Cerebellar nuclear complex (tissue), 1 donor: ENCODE results near the gene TM4SF1.

Experiments
- DNase-seq, 2 experiments: peaks; one replicate each; lab custom pipeline; 2025; lab: John Stamatoyannopoulos, UW

Gene TM4SF1, protein sequence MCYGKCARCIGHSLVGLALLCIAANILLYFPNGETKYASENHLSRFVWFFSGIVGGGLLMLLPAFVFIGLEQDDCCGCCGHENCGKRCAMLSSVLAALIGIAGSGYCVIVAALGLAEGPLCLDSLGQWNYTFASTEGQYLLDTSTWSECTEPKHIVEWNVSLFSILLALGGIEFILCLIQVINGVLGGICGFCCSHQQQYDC

DNA sequence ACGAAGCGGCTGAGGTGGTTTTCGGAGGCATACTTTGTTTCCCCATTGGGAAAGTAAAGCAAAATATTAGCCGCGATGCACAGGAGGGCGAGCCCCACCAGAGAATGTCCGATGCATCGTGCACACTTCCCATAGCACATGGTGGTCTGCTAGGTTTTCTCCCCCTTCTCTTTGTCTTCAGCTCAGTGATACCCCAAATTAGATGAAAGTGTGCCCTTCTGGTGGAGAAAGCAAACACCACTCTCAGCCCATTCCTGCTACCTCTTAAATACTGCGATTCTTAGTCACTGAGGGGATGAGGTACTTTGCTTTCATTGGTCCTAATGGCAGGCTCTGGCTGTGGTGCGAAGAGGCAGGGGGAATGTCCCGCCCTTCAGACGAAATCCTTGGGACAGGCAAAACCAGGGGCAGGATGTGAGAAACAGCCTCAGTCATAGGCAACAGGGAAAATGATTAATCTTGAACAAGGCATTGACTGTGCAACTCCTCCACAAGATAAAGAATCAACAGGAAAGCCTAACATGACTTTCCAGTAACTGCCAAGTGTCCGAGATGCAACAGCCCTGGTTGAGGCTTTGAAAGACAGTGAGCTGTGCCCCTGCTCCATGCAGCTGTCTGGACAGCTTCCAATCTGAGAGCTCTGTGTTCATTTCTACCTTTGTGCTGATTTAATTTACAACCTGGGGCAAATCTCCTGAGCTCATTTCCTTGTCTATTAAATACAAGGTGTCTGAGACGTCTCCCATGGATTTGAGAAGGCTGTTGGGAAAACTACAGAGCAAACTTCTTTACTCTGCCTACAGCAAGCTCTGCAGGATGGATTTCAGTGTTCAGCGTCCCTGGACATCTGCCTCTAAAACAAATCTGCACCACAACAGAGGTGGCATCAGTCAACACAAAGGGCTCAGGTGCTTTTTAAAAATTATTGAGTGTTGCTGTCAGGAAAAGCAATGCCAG, at the start of gene TM4SF1:
Gene TM4SF1 (minus strand): TSS at position 242 of the 957 bp plus-strand sequence. CDS start 102 bp downstream, at position 140.
- DNase-seq = no peak

DNA sequence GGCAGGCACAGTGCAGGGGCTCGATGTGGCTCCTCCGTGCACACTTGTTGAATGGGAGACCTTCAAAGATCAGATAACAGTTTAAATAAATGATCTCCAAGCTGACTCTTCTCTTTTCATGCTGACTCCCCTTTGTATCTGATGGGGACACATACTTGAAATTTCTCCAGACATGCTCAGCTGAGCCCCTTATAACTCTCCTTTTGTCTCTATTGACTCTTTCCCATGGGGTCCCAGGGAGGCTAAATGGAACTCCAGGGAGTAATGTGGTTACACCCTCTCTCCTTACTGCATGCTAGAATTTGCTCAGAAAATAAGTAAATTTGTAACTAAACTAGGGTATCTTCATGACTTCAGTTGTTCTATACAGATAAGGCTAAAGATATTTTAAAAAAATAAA, 48.9 kb upstream of the TM4SF1 start:
- no peak for DNase-seq

DNA sequence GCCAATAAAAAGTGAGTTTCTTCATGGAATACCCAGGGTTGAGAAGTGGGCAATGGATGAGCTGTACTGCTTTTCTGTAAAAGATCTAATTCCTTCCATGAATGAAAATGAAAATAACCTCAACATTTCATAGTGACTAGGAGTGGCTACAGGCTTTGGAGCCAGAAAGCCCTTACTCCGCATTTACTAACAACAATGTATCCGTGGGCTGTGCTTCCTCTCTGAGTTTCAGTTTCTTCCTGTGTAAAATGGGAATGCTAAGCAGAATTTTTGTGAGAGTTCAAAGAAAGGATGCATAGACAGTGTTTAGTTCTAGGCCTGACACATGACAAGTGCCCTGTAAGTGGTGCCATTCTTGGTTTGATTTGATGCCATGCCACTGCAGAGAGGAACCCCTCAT, 47.5 kb upstream of the TM4SF1 start:
- DNase-seq = no peak

DNA sequence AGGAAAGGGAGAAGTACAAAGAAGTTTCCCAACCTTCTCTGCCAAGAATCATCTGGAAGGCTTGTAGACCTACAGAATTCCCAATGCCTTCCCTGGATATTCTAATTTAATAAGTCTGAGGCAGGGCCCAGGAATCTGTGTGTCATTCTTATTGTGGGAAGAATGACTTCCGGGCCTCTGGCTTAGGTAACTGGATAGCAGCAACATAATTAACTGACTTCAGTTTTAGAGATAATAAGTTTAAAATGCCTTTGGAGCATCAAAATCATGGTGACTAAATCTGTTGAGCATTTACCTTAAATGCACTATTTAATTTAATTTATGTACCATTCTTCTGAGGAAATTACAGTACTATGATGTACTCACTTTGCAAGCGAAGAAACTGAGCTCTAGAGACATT, 44.3 kb upstream of the TM4SF1 start:
- DNase-seq = no peak

DNA sequence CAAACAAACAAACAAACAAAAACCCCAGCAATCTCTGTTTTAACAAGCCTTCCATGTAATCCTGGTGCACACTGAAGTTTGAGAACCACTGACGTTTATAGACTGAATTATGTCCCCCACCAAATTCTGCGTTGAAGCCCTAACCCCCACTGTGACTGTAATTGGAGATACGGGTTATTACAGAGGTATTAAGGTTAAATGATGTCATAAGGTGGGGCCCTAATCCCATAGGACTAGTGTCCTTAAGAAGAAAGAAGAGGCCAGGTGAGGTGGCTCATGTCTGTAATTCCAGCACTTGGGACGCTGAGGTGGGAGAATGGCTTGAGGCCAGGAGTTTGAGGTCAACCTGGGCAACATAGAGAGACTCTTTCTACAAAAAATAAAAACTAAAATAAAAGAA, 42.4 kb upstream of the TM4SF1 start:
- no peak for DNase-seq

DNA sequence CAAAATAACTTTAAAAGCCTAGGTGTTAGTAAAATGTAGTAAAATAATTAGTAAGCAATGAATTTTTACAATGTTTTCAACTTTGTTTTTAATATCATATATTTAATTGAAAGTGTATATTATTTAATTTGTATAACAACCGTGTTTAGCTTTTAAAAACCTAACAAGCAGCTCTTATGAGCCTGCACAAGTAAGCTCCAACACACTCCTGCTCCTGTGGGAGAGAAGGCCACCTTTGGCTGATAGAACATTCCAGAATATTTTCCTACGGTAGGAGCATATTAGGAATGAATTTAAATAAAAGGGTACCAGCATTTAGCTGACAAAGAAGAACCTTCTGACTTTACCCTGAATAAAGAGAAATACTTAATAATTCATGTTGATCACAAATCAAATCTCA, 40.3 kb upstream of the TM4SF1 start:
- DNase-seq = no peak

DNA sequence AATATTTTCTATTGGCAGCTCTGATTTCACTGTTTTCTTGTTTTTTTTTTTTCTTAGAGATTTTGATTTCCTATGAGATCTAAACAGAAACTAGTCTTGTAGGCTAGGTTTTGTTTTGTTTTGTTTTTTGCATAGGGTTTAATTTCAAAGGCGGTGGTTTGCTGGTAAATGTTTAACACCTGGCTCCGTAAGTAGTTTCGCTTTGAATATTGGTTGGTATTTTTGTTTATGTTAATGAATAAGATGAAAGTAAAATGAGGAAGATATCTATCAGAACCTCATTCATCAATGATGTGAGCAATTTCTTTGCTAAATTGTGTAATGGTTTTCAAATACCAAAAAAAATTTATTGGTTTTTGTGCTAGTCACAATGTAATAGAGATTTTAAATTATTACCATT, 39.7 kb upstream of the TM4SF1 start:
- no peak for DNase-seq

DNA sequence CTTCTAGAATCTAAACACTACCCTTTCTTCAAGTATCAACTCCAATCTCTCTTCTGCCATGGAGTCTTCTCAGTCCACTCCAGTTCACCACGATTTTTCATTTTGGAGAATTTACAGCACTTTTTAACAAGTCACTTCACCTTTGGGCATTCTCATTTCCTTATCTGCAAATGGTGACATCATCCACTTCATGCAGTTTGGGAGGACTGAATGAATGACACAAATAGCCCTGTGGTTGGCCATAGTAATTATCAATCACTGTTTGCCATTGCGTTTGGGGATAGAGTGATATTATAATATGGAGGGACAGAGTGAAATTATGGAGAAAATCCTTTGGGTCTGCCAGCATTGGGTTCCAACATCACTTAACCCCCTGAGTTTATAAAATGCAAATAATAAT, 38.0 kb upstream of the TM4SF1 start:
- DNase-seq = no peak

DNA sequence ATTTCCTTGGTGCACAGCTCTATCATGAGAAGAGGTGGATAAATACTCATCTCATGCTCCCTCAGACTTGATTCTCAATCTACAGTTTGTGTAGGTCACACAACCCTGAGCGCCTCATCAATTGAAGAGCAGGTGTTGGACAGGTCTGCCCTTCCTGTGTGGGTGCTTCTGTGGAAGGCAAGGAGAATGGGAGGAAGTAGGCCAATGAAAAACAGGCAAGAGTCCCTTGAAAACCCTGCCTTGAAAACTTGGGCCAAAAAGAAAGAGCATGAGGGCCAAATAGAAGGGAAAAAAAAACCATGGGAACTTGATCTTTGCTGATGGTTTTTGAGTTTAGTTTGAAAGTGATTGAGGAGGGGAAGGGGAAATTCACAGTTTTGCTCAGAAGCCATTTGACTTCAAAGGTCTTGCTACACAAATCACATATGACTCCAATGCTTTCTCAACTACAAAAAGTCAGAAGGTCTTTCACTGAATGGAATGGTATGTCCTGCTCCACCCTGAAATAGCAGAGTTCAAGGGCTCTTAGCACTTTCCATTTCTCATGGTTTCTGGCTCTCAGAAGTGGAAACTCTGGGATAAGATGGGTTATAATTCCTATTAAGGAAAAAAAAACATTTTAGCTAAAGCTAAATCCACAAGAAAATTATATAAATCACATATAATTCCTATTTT, 37.2 kb upstream of the TM4SF1 start:
- DNase-seq = no peak

DNA sequence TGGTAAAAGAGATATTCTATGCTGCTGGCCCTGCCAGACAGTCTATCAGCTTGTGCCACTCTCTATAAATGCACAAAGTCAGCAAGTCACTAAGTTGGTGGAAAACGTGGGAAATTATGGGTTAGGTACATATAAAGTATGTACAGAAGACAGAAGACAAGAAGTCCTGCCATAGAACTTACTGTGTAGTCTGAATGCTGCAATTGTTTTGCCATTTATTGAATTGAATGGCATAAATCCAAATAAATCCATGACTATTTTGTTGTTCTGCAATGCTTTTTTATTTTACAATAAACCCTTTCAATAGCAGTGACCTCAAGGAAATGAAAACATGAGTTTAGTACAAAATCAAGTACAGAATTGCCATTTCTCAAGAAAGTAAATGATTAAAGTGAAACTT, 34.1 kb upstream of the TM4SF1 start:
- DNase-seq = no peak

DNA sequence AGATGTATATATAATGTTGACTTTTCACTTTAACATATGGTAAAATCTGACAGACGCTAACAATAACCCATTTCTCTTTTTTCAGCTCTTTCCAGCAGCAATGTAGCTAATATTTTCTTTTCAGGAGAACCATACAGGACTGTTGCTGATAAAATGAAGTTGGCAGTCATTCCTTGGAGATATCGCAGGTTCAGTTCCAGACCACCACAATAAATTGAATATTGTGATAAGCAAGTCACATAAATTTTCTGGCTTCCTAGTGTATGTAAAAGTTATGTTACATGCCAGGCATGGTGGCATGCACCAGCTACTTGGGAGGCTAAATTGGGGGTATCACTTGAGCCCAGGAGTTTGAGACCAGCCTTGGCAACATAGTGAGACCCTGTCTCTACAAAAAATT, 31.9 kb upstream of the TM4SF1 start:
- DNase-seq = no peak

DNA sequence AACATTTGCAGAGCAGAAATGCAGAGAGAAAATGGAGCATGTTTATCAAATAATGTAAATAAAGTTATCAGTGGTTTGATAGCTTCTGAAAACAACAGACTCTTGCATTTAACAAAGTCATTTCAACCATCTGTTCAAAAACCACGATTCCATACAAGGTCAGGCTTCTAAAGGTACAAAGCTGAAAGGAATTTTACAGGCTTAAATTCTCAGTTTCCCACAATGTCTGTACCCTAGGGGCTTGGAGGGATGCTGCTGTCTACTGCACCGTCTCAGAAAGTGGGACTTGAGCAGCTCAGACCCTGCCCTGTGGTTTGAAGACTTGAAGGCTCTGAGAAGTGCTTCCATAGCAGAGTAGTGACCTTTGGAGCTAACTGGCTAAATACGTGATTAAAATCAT, 30.4 kb upstream of the TM4SF1 start:
- DNase-seq = no peak

DNA sequence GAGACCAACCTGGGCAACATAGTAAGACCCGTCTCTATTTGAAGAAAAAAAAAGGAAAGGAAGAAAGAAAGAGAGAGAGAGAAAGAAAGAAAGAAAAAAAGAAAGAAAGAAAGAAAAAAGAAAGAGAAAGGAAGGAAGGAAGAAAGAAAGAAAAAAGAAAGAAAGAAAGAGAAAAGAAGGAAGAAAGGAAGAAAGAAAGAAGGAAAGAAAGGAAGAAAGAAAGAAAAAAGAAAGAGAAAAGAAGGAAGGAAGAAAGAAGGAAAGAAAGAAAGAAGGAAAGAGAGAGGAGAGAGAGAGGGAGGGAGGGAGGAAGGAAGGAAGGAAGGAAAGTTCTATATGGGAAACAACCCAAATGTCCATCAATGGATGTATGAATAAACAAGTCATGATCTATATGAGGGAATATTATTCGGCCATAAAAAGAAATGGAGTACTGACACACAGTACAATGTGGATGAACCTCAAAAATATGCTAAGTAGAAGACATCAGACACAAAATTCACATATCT, 28.8 kb upstream of the TM4SF1 start:
- DNase-seq = no peak

DNA sequence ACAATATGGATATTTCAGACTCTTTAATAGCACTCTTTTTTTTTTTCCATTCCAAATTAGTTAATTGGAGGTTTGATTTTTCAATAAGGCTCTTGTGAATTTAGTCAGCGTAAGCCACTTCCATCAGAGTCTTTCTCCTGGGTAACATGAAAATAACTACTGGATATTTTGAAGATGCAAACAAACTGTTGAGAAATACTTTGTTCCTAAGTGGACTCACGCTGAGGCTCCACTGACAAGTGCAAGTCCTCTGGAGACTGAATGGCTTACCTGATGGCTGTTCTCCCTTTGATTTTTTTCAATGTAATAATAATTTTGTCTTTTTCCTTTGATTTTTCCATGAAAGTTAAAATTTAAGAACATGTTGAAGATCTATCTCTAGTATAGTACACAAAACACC, 26.0 kb upstream of the TM4SF1 start:
- DNase-seq = no peak

DNA sequence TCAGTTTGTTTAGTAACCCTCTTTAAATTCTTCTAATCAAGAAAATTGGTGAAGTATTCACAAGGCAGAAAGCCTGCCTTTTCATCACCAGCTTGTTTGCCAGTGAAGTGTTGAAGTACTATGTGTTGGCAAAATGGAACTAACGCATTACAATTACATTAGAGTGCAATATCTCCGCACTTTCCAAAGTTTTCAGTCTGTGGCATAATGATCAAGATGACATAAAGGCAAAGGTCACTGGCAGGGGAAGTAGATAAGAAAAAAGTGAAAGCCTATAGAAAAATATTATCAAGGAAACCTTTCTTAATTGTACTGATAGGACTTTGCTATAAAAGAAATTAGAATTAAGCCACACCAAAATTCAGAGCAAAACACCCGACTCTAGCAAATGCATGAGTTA, 25.0 kb upstream of the TM4SF1 start:
- no peak for DNase-seq

DNA sequence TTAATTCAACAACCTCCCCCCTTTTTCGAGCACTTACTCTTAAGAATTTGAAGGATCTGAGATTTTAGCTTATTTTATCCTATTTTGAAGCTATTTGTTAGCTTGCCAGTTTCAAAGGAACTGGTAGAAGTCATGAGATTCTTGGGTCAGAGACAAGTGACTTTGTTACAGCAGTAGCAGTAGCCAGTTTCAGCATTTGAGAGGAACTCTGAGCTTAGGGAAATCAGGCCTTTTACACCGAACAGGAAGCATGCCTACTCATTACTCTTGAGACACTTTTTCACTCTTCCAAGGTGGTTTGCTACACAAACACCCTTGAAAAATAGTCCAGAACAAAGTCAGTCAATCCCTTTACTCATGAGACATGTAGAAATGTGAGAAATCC, 24.5 kb upstream of the TM4SF1 start:
- no peak for DNase-seq

DNA sequence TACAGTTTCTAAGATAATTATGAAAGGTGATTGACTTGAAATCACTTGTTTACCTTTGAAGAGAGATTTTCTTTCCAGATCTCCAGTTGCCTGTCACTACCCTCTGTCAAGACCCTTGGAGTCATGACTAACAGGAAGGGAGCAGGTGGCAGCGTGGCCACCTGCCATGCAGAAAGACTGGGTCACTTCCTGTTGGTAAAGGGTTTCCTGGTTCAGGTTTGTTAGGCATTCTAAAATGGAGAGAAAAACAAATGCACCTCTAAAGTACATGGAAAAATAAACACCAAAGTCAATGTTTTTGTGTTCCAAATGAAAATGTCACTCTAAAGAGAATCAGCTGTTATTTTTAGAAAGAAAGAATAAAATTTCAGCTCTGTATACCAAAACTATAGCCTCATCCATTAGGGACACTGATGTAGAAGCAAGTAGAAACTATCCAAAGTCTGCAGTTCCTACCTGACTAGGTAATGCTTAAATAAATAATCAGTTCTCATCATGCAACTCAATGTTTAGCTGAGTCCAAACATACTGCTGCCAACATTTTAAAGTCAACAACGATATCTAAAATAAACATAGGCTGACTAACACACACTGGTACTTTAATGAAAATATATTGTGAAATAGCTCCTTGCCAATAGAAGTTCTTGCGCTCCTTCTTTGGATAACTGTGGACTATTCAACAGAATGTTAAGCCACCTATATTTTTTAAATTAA, 23.9 kb upstream of the TM4SF1 start:
- DNase-seq = no peak

DNA sequence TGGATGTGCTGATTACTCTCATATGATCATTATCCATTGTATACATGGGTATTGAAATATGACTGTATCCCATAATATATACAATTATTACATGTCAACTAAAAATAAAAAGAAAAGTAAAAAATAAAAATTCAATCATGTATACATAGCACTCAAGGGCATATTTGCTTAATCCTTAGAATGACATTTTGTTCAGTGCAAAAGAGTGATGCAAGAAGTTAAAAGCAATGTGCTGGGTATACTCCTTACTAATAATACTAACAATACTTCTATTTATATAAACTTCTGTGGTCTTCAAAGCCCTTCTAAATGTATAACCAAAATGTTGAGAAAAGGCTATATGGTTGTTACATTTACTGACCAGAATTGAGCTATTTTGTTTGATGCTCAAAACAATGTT, 23.2 kb upstream of the TM4SF1 start:
- DNase-seq = no peak

DNA sequence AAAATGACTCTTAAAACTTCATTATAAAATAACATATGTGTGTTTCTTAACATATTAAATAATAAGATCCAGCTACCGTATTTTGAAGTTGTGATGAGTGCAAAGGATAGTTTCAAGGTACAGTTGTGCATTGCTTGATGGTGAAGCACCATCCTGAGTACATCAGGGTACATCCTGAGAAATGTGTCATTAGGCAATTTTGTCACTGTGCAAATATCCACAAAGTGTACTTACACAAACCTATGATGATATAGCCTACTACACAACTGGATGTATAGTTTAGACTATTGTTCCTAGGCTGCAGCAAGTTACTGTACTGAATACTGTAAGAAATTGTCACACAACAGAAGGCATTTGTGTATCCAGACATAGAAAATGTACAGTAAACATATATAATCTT, 20.8 kb upstream of the TM4SF1 start:
- DNase-seq = no peak

DNA sequence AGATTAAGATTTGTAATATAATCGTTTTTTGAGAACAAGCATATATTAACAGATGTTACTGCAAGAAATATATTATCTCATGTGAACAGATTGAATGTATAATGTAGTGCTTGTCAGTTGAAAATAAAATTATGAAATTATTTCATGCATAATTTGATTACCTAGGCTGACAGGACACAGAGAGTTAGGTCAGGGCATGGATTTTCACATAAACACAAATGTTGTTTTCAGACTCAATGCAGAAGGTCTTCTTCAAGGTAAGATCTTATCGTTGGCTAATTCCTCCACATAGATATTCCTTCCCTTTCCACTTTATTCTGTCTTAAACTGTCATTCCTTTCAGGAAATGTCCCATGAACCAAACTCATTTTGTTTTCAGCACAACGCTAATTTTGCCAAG, 20.1 kb upstream of the TM4SF1 start:
- DNase-seq = no peak

DNA sequence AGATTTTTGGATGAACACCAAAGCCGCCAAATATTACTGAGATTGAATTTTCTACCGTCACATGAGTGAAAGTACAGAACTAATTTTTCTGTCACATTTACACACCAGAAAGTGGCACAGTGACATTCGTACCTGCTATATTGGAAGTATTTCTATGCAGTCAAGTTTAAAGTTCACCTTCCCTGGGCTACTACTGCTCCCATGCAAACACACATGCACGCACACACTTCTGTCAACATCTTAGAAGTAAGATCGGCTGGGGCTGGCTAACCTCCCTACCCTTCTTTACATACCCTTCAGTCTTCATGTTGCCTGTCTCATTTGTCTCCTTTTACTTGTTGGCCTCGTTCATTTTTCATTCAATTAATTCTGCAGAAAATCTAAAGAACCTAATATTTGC, 19.0 kb upstream of the TM4SF1 start:
- no peak for DNase-seq
